ENCODE measurements around the gene LRP8. TPM values are rescaled to one million over a fixed set of nuclear protein-coding genes. Genes with fewer than 3 reads are reported as not detected.

LRP8 gene
- polyA plus RNA-seq, 1 donor (not counting 4 experiments of a cell fraction or from before 2014, with no cell fraction given) = 31.0 TPM

GRCh38 chr1:53308506-53308905 is 19.4 kb downstream of the LRP8 start:
- H3K27ac ChIP-seq (ENCODE audit: control insufficient read depth, insufficient read depth, low read length) = no peak overlapping the region
- H3K4me2 ChIP-seq (ENCODE audit: control insufficient read depth, extremely low read depth, insufficient read depth, low read depth, low read length) = no peak overlapping the region
- no peaks in the 10 kb centered on the region for H4K20me1 ChIP-seq (ENCODE audit: control insufficient read depth, extremely low read depth, insufficient read depth, low read length)
- no peak overlapping the region for H3K9ac ChIP-seq (ENCODE audit: control insufficient read depth, extremely low read depth, insufficient read depth, low read length)
- peaks cover 0 to 18% of the 10 kb centered on the region in 2 experiments for H3K36me3 ChIP-seq (ENCODE audit: control insufficient read depth in 2 of 2, extremely low read depth in 1 of 2, insufficient read depth in 2 of 2, low read length in 2 of 2)
- H3K27me3 ChIP-seq (ENCODE audit: control insufficient read depth, extremely low read depth, insufficient read depth, low read length) = no peaks in the 10 kb centered on the region
- FAIRE-seq (no peak), DNase-seq (ENCODE audit: low read depth, low spot score) (no peak)
- peaks cover 38% of the 10 kb centered on the region for H3K79me2 ChIP-seq (ENCODE audit: control insufficient read depth, insufficient read depth, low read length)
- H3K9me1 ChIP-seq (ENCODE audit: control insufficient read depth, extremely low read depth, insufficient read depth, low read length) = no peaks in the 10 kb centered on the region
- TF ChIP-seq CTCF (optimal IDR thresholded peaks at IDR 0.05 in 1 of 3, IDR thresholded peaks at IDR 0.05 in 1 of 3, conservative IDR thresholded peaks at IDR 0.05 in 1 of 3; ENCODE audit: extremely low read depth in 1 of 3, insufficient read depth in 2 of 3, low read length in 3 of 3) (no peak), EZH2 (IDR thresholded peaks at IDR 0.05; ENCODE audit: low read length) (no peak)
- H3K9me3 ChIP-seq (ENCODE audit: control insufficient read depth, low read depth, low read length) = no peaks in the 10 kb centered on the region
- no peak overlapping the region for H3K4me3 ChIP-seq (ENCODE audit: control insufficient read depth in 2 of 3, extremely low read depth in 1 of 3, insufficient read depth in 2 of 3, low read depth in 1 of 3, low read length in 3 of 3)
- H3K4me1 ChIP-seq (ENCODE audit: control insufficient read depth, extremely low read depth, insufficient read depth, low read length) = peaks cover 9% of the 10 kb centered on the region
- H2AFZ ChIP-seq (ENCODE audit: control insufficient read depth, low read length) = no peak overlapping the region
- dilution Hi-C loops (cut with MboI; ENCODE audit: extremely low pct_ligation_motif_present, low sequenced_read_pairs) = no loop called here

DNA sequence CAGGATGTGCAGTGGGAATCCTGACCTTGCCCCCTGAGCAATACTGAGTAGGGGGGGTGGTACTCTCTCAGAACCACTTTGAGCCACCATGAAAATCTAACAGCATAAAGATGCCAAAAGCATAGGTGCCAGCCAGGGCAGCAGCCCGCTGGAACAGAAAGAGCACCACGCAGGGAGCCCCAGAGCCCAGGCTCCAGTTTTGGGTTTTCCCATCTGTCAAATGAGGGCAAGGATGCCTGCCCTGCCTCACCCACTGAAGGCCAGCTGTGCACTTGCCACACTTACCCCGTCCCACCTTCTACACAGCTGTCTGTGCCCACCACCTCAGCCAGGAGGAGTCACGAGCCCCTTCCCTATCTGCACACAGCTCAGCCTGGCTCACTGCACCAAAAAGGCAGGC is 20.8 kb downstream of the LRP8 start:
- Histone ChIP-seq H2AFZ (ENCODE audit: control insufficient read depth, low read length) (no peak overlapping the region), H4K20me1 (ENCODE audit: control insufficient read depth, extremely low read depth, insufficient read depth, low read length) (no peaks in the 10 kb centered on the region), H3K27ac (ENCODE audit: control insufficient read depth, insufficient read depth, low read length) (no peak overlapping the region), H3K9me3 (ENCODE audit: control insufficient read depth, low read depth, low read length) (no peaks in the 10 kb centered on the region), H3K9me1 (ENCODE audit: control insufficient read depth, extremely low read depth, insufficient read depth, low read length) (no peaks in the 10 kb centered on the region), H3K36me3 (ENCODE audit: control insufficient read depth in 2 of 2, extremely low read depth in 1 of 2, insufficient read depth in 2 of 2, low read length in 2 of 2) (peaks cover 0 to 18% of the 10 kb centered on the region in 2 experiments), H3K4me1 (ENCODE audit: control insufficient read depth, extremely low read depth, insufficient read depth, low read length) (peaks cover 9% of the 10 kb centered on the region), H3K4me2 (ENCODE audit: control insufficient read depth, extremely low read depth, insufficient read depth, low read depth, low read length) (no peak overlapping the region), H3K79me2 (ENCODE audit: control insufficient read depth, insufficient read depth, low read length) (peaks cover 39% of the 10 kb centered on the region), H3K9ac (ENCODE audit: control insufficient read depth, extremely low read depth, insufficient read depth, low read length) (no peak overlapping the region), H3K27me3 (ENCODE audit: control insufficient read depth, extremely low read depth, insufficient read depth, low read length) (no peaks in the 10 kb centered on the region), H3K4me3 (ENCODE audit: control insufficient read depth in 2 of 3, extremely low read depth in 1 of 3, insufficient read depth in 2 of 3, low read depth in 1 of 3, low read length in 3 of 3) (no peak overlapping the region)
- dilution Hi-C loops (cut with MboI; ENCODE audit: extremely low pct_ligation_motif_present, low sequenced_read_pairs) = no loop called here
- no peak for FAIRE-seq
- TF ChIP-seq CTCF (optimal IDR thresholded peaks at IDR 0.05 in 1 of 3, IDR thresholded peaks at IDR 0.05 in 1 of 3, conservative IDR thresholded peaks at IDR 0.05 in 1 of 3; ENCODE audit: extremely low read depth in 1 of 3, insufficient read depth in 2 of 3, low read length in 3 of 3) (no peak), EZH2 (IDR thresholded peaks at IDR 0.05; ENCODE audit: low read length) (no peak)
- DNase-seq (ENCODE audit: low read depth, low spot score) = no peak
